Caco-2 (cell line): ENCODE data around the gene C2orf74. TPM values are rescaled to one million over a fixed set of nuclear protein-coding genes. Genes with fewer than 3 reads are reported as not detected.

ENCODE experiments used
- BruUV-seq: library from RNA; stranded (reverse); fragments of 400-500 nt; replicated peaks from 2 replicates; lab custom pipeline; 2021; lab: Mats Ljungman, UMichigan
- CTCF ChIA-PET: fragments of 300-600 bp; sonication (Branson Sonifier 250); formaldehyde crosslinking; loops from one replicate; lab custom pipeline; 2022; ENCODE audit warnings: antibody characterized with exemption; lab: Charles Lee
- POLR2A ChIA-PET: fragments of 300-600 bp; sonication (Branson Sonifier 250); formaldehyde crosslinking; loops from one replicate; lab custom pipeline; 2022; ENCODE audit warnings: antibody characterized with exemption; lab: Charles Lee
- DNase-seq, 2 experiments: peaks; one replicate each; pipeline versions ENCODE4 v3.0.0 to v3.0.0-alpha.2; 2020 to 2022
- H3K27me3 ChIP-seq: replicated peaks from 2 replicates; pipeline ENCODE4 v1.6.0; 2011; ENCODE audit warnings: low read length; ENCODE audit not compliant: control insufficient read depth, insufficient read depth
- H3K36me3 ChIP-seq: 2 replicates; pipeline ENCODE4 v1.5.1; 2011; ENCODE audit warnings: low read length; ENCODE audit not compliant: control insufficient read depth, insufficient read depth
- H3K4me1 ChIP-seq: fragments of 250-450 bp; sonication (Bioruptor Pico); 2 replicates; pipeline ENCODE4 v1.5.1; 2020; ENCODE audit warnings: mild to moderate bottlenecking
- H3K4me3 ChIP-seq: 2 replicates; pipeline ENCODE4 v1.5.1; 2011; ENCODE audit warnings: low read depth, mild to moderate bottlenecking, control low read depth, low read length
- H3K9me3 ChIP-seq: fragments of 250-450 bp; sonication (Bioruptor Pico); 2 replicates; pipeline ENCODE4 v1.5.1; 2020; ENCODE audit warnings: mild to moderate bottlenecking, moderate library complexity
- H3K27ac Mint-ChIP-seq: one replicate; pipeline ENCODE4 v1.8.0; 2022; ENCODE audit warnings: mixed read lengths; ENCODE audit not compliant: unreplicated experiment
- H3K27me3 Mint-ChIP-seq: one replicate; pipeline ENCODE4 v1.8.0; 2022; ENCODE audit warnings: mixed read lengths; ENCODE audit not compliant: insufficient read depth, unreplicated experiment
- H3K36me3 Mint-ChIP-seq: one replicate; pipeline ENCODE4 v1.8.0; 2022; ENCODE audit warnings: mild to moderate bottlenecking, mixed read lengths; ENCODE audit not compliant: insufficient read depth, unreplicated experiment
- H3K4me1 Mint-ChIP-seq: one replicate; pipeline ENCODE4 v1.8.0; 2022; ENCODE audit warnings: low read depth, mixed read lengths; ENCODE audit not compliant: unreplicated experiment
- H3K4me3 Mint-ChIP-seq: one replicate; pipeline ENCODE4 v1.8.0; 2022; ENCODE audit warnings: mild to moderate bottlenecking, moderate library complexity, mixed read lengths; ENCODE audit not compliant: unreplicated experiment
- H3K9me3 Mint-ChIP-seq: one replicate; pipeline ENCODE4 v1.8.0; 2022; ENCODE audit warnings: mixed read lengths; ENCODE audit not compliant: unreplicated experiment
- intact Hi-C: fragments of 100-400 bp; cut with micrococcal nuclease; formaldehyde crosslinking; loops from one replicate; pipeline ENCODE4 v1.10.0; 2022; ENCODE audit not compliant: unreplicated experiment
- total RNA-seq: library from RNA; stranded (reverse); gene quantifications from 2 replicates; pipeline ENCODE4 v1.2.3, GENCODE V29; 2022
- TF ChIP-seq, protein P1 (sequence below), 2 experiments: fragments of 200-600 bp in 1 of 2; IDR thresholded peaks; 1 replicate in 1 of 2; 2 replicates in 1 of 2; pipeline versions ENCODE4 v1.5.1 to v1.8.0; 2011 to 2022; ENCODE audit warnings: antibody characterized with exemption in 1 of 2, control low read depth in 1 of 2, inconsistent platforms in 1 of 2, low read depth in 1 of 2, low read length in 1 of 2, mild to moderate bottlenecking in 1 of 2, moderate library complexity in 1 of 2; ENCODE audit not compliant: insufficient read depth in 1 of 2, severe bottlenecking in 1 of 2, unreplicated experiment in 1 of 2

Gene C2orf74
- total RNA-seq, 1 experiment from 2014 or later, result not detected

DNA sequence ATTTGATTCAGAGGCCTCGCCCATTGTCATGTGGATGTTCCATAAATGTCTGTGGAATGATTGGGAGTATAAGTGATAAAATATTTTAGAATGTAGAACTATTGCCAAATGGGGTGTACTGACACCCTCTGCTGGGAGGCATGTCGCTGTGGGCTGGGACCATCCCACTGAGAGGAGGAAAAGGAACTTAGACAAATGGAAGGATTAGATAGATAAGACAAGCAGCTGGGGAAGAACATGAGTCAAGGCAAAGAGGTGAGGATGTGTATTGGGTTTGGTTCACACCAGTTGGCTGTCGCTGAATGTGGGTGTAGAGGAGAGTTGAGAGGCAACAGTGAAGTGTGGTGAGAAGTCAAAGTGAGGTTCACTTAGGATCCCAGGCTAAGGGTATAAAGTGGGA, 4.0 kb downstream of the C2orf74 start:
- Histone ChIP-seq H3K27me3 (no peaks in the 10 kb centered on the region), H3K4me3 (no peak overlapping the region), H3K4me1 (no peaks in the 10 kb centered on the region), H3K36me3 (no peaks in the 10 kb centered on the region), H3K9me3 (no peaks in the 10 kb centered on the region; the same call in 1 of the 2 replicates)
- Mint-ChIP-seq H3K4me3 (no peak overlapping the region), H3K9me3 (no peaks in the 10 kb centered on the region), H3K4me1 (no peaks in the 10 kb centered on the region), H3K27ac (no peak overlapping the region), H3K36me3 (no peaks in the 10 kb centered on the region), H3K27me3 (no peaks in the 10 kb centered on the region)
- intact Hi-C loops, result no loop called here
- TF ChIP-seq, protein P1, sequence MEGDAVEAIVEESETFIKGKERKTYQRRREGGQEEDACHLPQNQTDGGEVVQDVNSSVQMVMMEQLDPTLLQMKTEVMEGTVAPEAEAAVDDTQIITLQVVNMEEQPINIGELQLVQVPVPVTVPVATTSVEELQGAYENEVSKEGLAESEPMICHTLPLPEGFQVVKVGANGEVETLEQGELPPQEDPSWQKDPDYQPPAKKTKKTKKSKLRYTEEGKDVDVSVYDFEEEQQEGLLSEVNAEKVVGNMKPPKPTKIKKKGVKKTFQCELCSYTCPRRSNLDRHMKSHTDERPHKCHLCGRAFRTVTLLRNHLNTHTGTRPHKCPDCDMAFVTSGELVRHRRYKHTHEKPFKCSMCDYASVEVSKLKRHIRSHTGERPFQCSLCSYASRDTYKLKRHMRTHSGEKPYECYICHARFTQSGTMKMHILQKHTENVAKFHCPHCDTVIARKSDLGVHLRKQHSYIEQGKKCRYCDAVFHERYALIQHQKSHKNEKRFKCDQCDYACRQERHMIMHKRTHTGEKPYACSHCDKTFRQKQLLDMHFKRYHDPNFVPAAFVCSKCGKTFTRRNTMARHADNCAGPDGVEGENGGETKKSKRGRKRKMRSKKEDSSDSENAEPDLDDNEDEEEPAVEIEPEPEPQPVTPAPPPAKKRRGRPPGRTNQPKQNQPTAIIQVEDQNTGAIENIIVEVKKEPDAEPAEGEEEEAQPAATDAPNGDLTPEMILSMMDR (IDR thresholded peaks at IDR 0.05; ENCODE audit: insufficient read depth in 1 of 2, low read depth in 1 of 2, low read length in 1 of 2, severe bottlenecking in 1 of 2, unreplicated experiment in 1 of 2), result no peak
- ChIA-PET POLR2A (no interaction called here), CTCF (interaction anchor here (0.7 kb wide), 1 partner anchor 79 kb away, joined by 3 read pairs; no protein-coding TSS in a partner anchor)
- no TSS peak for BruUV-seq
- DNase-seq, result no peak

DNA sequence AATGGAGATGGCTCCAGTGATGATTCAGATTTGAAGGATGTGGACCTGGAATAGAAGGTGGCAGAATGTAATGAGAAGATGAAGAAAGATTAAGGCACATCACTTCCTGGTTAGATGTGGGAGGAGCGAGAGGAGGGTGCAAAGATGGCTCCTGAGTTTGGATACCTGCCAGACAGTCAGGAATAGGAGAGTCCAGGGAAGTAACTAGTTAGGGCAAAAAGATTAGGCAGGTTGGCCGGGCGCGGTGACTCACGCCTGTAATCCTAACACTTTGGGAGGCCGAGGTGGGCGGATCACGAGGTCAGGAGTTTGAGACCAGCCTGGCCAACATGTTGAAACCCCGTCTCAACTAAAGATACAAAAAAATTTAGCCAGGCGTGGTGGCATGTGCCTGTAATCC, 5.6 kb downstream of the C2orf74 start:
- DNase-seq, result no peak
- H3K9me3 Mint-ChIP-seq, result no peaks in the 10 kb centered on the region
- H3K4me1 Mint-ChIP-seq, result peaks cover 6% of the 10 kb centered on the region
- H3K4me1 ChIP-seq, result no peaks in the 10 kb centered on the region
- POLR2A ChIA-PET, result no interaction called here
- no peak overlapping the region for H3K27ac Mint-ChIP-seq
- TF ChIP-seq, protein P1 (IDR thresholded peaks at IDR 0.05; ENCODE audit: insufficient read depth in 1 of 2, low read depth in 1 of 2, low read length in 1 of 2, severe bottlenecking in 1 of 2, unreplicated experiment in 1 of 2), result no peak
- no peaks in the 10 kb centered on the region for H3K36me3 ChIP-seq
- no peaks in the 10 kb centered on the region for H3K36me3 Mint-ChIP-seq
- H3K27me3 Mint-ChIP-seq, result peaks cover 2% of the 10 kb centered on the region
- CTCF ChIA-PET, result no interaction called here
- H3K4me3 Mint-ChIP-seq, result no peak overlapping the region
- intact Hi-C loops, result no loop called here
- H3K4me3 ChIP-seq, result no peak overlapping the region
- BruUV-seq, result no TSS peak
- H3K27me3 ChIP-seq, result no peaks in the 10 kb centered on the region
- no peaks in the 10 kb centered on the region; the same call in 1 of the 2 replicates for H3K9me3 ChIP-seq

DNA sequence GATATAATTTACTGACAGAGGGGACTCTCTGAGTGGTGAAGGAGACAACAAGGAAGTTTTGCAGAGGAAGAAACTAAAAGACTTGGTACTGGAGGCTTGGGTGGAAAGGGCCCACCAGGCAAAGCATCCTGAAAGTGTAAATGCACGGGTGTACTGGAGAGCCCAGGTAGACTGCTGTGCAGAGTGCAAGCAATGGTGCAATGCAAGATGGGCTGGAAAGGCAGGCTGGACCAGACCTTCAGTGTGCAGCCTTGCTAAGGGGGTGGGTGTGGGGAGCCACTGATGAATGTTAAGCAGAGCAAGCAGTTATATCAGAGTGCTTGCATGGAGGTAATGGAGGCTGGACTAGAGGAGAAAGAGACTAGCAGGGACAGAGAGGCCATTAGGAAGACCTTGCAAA, 10.7 kb downstream of the C2orf74 start:
- H3K9me3 ChIP-seq, result no peaks in the 10 kb centered on the region
- Mint-ChIP-seq H3K4me3 (no peak overlapping the region), H3K27ac (no peak overlapping the region), H3K27me3 (peaks cover 2% of the 10 kb centered on the region), H3K4me1 (peaks cover 15% of the 10 kb centered on the region), H3K36me3 (no peaks in the 10 kb centered on the region), H3K9me3 (no peaks in the 10 kb centered on the region)
- CTCF ChIA-PET, result no interaction called here
- POLR2A ChIA-PET, result no interaction called here
- H3K4me1 ChIP-seq, result peaks cover 7% of the 10 kb centered on the region; the same call in 1 of the 2 replicates
- TF ChIP-seq, protein P1 (IDR thresholded peaks at IDR 0.05; ENCODE audit: insufficient read depth in 1 of 2, low read depth in 1 of 2, low read length in 1 of 2, severe bottlenecking in 1 of 2, unreplicated experiment in 1 of 2), result no peak
- intact Hi-C loops, result no loop called here
- no TSS peak for BruUV-seq
- DNase-seq, result no peak
- no peaks in the 10 kb centered on the region for H3K27me3 ChIP-seq
- H3K36me3 ChIP-seq, result no peaks in the 10 kb centered on the region
- no peak overlapping the region for H3K4me3 ChIP-seq
